GM12878 (cell line): ENCODE results near the gene SETDB1. TPM values are rescaled to one million over a fixed set of nuclear protein-coding genes. Genes with fewer than 3 reads are reported as not detected.
A peak's percentile ranks its signal among the peaks of the same experiment; 100 is the strongest.

Source experiments
- ATAC-seq: fragments of 200-7000 bp; cut with Tn5 transposase; 3 replicates; pipeline ENCODE4 v1.9.1; 2020; ENCODE audit warnings: mild to moderate bottlenecking, moderate library complexity
- BruUV-seq: library from RNA; stranded (reverse); fragments of 400-500 nt; replicated peaks from 2 replicates; lab custom pipeline; 2021; lab: Mats Ljungman, UMichigan
- CTCF ChIA-PET: fragments of 300-600 bp; sonication (Branson Sonifier 250); formaldehyde crosslinking; extraction: SDS; loops from one replicate; lab custom pipeline; 2021; ENCODE audit warnings: inconsistent platforms; lab: Yijun Ruan, JAX
- POLR2A ChIA-PET: fragments of 350-600 bp; formaldehyde crosslinking; extraction: SDS; loops from one replicate; lab custom pipeline; 2021; ENCODE audit warnings: inconsistent platforms; lab: Charles Lee
- RAD21 ChIA-PET: fragments of 300-600 bp; sonication (Branson Sonifier 250); formaldehyde crosslinking; loops from one replicate; lab custom pipeline; 2023; ENCODE audit warnings: antibody characterized with exemption; ENCODE audit not compliant: unreplicated experiment; lab: Charles Lee
- SMC1A ChIA-PET: fragments of 300-600 bp; sonication (Branson Sonifier 250); formaldehyde crosslinking; loops from one replicate; lab custom pipeline; 2023; ENCODE audit not compliant: unreplicated experiment, uncharacterized antibody; lab: Charles Lee
- DNase-seq: peaks from one replicate; pipeline ENCODE4 v3.0.0-alpha.2; 2011; ENCODE audit warnings: low read depth, low spot score
- FAIRE-seq: peaks from 3 replicates; lab custom pipeline; 2011; peaks lifted over from hg19 to GRCh38; lab: Jason Lieb, UNC
- H2AFZ ChIP-seq: 2 replicates; pipeline ENCODE4 v1.6.0; 2011; ENCODE audit warnings: low read depth, low read length, control low read depth; ENCODE audit not compliant: control insufficient read depth
- H3K27ac ChIP-seq: 2 replicates; pipeline ENCODE4 v1.5.1; 2011; ENCODE audit warnings: control low read depth; ENCODE audit not compliant: control insufficient read depth, insufficient read depth
- H3K27me3 ChIP-seq, 2 experiments: replicated peaks in 1 of 2; 2 replicates each; pipeline versions ENCODE4 v1.6.0 to v1.6.1; 2011; ENCODE audit warnings: low read length in 1 of 2; ENCODE audit not compliant: control insufficient read depth in 2 of 2, insufficient read depth in 2 of 2
- H3K36me3 ChIP-seq, 2 experiments: 2 replicates each; pipeline ENCODE4 v1.5.1; 2011; ENCODE audit warnings: low read length in 1 of 2; ENCODE audit not compliant: control insufficient read depth in 2 of 2, insufficient read depth in 2 of 2
- H3K4me1 ChIP-seq: 2 replicates; pipeline ENCODE4 v1.6.1; 2011; ENCODE audit warnings: mild to moderate bottlenecking, low read length, moderate library complexity, mixed read lengths; ENCODE audit not compliant: control insufficient read depth, insufficient read depth
- H3K4me2 ChIP-seq: 2 replicates; pipeline ENCODE4 v1.6.0; 2011; ENCODE audit warnings: control low read depth; ENCODE audit not compliant: control insufficient read depth, insufficient read depth
- H3K4me3 ChIP-seq: fragments of 200-600 bp; sonication (generic); 2 replicates; pipeline ENCODE4 v1.5.1; 2016
- H3K79me2 ChIP-seq: 2 replicates; pipeline ENCODE4 v1.6.0; 2011; ENCODE audit warnings: low read length; ENCODE audit not compliant: control insufficient read depth, insufficient read depth
- H3K9ac ChIP-seq: 2 replicates; pipeline ENCODE4 v1.8.0; 2011; ENCODE audit warnings: low read length, control low read depth, mixed read lengths; ENCODE audit not compliant: control insufficient read depth, insufficient read depth
- H3K9me3 ChIP-seq: replicated peaks from 3 replicates; pipeline ENCODE4 v1.5.1; 2011; ENCODE audit warnings: mild to moderate bottlenecking, low read length; ENCODE audit not compliant: control insufficient read depth, insufficient read depth
- H4K20me1 ChIP-seq: 2 replicates; pipeline ENCODE4 v1.6.0; 2011; ENCODE audit not compliant: control insufficient read depth, insufficient read depth
- BMI1 ChIP-seq: fragments of 450-650 bp; IDR thresholded peaks from 2 replicates; pipeline ENCODE4 v1.6.1; 2016; ENCODE audit warnings: mild to moderate bottlenecking, moderate library complexity, borderline replicate concordance
- CHD1 ChIP-seq: IDR thresholded peaks from 2 replicates; pipeline ENCODE4 v1.6.1; 2012; ENCODE audit warnings: low read depth, low read length, improper control_type of control experiment
- HCFC1 ChIP-seq: fragments of 150-350 bp; IDR thresholded peaks from 2 replicates; pipeline ENCODE4 v1.6.1; 2014; ENCODE audit warnings: low read length
- JUNB ChIP-seq: IDR thresholded peaks from 2 replicates; pipeline ENCODE4 v1.6.1; 2016; ENCODE audit warnings: antibody characterized with exemption, mild to moderate bottlenecking
- MEF2A ChIP-seq: IDR thresholded peaks from 2 replicates; pipeline ENCODE4 v1.6.1; 2011; ENCODE audit warnings: low read depth, mild to moderate bottlenecking, low read length, moderate library complexity; ENCODE audit not compliant: insufficient read depth
- MYC ChIP-seq: IDR thresholded peaks from 2 replicates; pipeline ENCODE4 v1.6.1; 2011; ENCODE audit warnings: mild to moderate bottlenecking, low read length, moderate library complexity, inconsistent platforms; ENCODE audit not compliant: insufficient read depth, insufficient replicate concordance, insufficient read length, severe bottlenecking
- RAD51 ChIP-seq: fragments of 450-650 bp; IDR thresholded peaks from 2 replicates; pipeline ENCODE4 v1.6.1; 2016; ENCODE audit warnings: moderate library complexity, mild to moderate bottlenecking, inconsistent platforms
- SIX5 ChIP-seq: IDR thresholded peaks from 2 replicates; pipeline ENCODE4 v1.6.1; 2011; ENCODE audit warnings: mild to moderate bottlenecking, low read depth, low read length, moderate library complexity; ENCODE audit not compliant: severe bottlenecking
- SPI1 ChIP-seq: IDR thresholded peaks from 2 replicates; pipeline ENCODE4 v1.6.1; 2011; ENCODE audit warnings: low read depth, mild to moderate bottlenecking, low read length, moderate library complexity, borderline replicate concordance; ENCODE audit not compliant: insufficient read depth
- SREBF1 ChIP-seq: IDR thresholded peaks from 2 replicates; pipeline ENCODE4 v1.6.1; 2012; ENCODE audit warnings: mild to moderate bottlenecking, low read length
- WGBS: methylation state at CpG from one replicate; pipeline ENCODE4 v1.1.6; 2016; ENCODE audit warnings: low lambda C conversion rate; ENCODE audit not compliant: insufficient replicate concordance, insufficient coverage; ENCODE audit errors: missing lambda C conversion rate; 5-methylcytosine and 5-hydroxymethylcytosine counted together
- in situ Hi-C: fragments of 300-500 bp; cut with MboI; formaldehyde crosslinking; loops from 9 replicates; pipeline ENCODE4 v1.14.3; 2018; ENCODE audit warnings: mixed read lengths
- intact Hi-C: fragments of 100-400 bp; cut with micrococcal nuclease; formaldehyde crosslinking; loops from one replicate; pipeline ENCODE4 v1.14.2; 2022; ENCODE audit not compliant: unreplicated experiment
- polyA plus RNA-seq, 11 experiments: library from polyadenylated mRNA; depleted of rRNA in 4 of 11; unstranded in 6 of 11; stranded (reverse) in 5 of 11; fragments of >200 nt; fragmentation: Nextera tagmentation in 4 of 11; fragmentation: Illumina TruSeq in 1 of 11; extraction: Ambion mirVana in 4 of 11; extraction: Trizol in 1 of 11; gene quantifications; 1 replicate in 1 of 11; 2 replicates in 10 of 11; pipeline versions ENCODE4 v1.2.1 to v1.2.3, GENCODE V29; 2011 to 2016; ENCODE audit warnings: inconsistent platforms in 2 of 11, missing spikeins in 2 of 11, low read depth in 1 of 11
- total RNA-seq, 4 experiments: library from RNA; depleted of rRNA in 3 of 4; stranded (reverse); fragments of >200 nt in 3 of 4; fragmentation: Illumina TruSeq in 1 of 4; extraction: Trizol in 1 of 4; gene quantifications; 2 replicates each; pipeline versions ENCODE4 v1.2.1 to v1.2.3, GENCODE V29; 2013 to 2021
- TF ChIP-seq, protein P1 (sequence below): fragments of 450-650 bp; IDR thresholded peaks from 2 replicates; pipeline ENCODE4 v1.6.1; 2017; ENCODE audit warnings: mild to moderate bottlenecking

The SETDB1 gene
- total and polyA plus RNA-seq, 10 of the 15 experiments (the other 5 are each of a cell fraction or from before 2014, with no cell fraction given) = 14.3 to 56.7 (median 35.7) TPM

DNA sequence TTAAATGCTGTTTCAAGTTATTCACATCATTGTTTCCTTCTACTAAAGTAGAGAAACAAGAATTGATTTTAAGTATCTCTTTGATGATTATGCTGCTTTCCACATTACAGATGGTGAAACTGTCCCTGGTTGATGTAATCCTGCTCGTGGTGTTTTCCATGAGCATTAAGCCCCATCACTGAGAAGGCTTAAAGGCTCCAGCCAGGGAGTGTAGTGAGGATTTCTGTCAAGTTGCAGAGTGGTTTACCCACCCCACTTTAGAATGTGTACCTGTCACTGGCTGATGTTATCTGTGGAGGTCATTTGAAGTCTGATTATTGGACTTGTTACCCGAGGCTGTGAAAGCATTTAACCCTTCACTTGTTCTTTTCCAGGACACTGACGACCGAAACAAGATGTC, 35.6 kb downstream of the SETDB1 start:
- Histone ChIP-seq H3K4me3 (no peak overlapping the region), H3K27me3 (no peaks in the 10 kb centered on the region), H3K27ac (no peak overlapping the region), H3K4me2 (no peak overlapping the region), H3K9me3 (no peaks in the 10 kb centered on the region), H3K79me2 (no peaks in the 10 kb centered on the region), H3K36me3 (peaks cover 17 to 35% of the 10 kb centered on the region in 2 experiments; a peak in 3 of 4 replicates), H3K9ac (no peak overlapping the region), H2AFZ (no peak overlapping the region), H3K4me1 (no peaks in the 10 kb centered on the region), H4K20me1 (no peaks in the 10 kb centered on the region)
- TSS peak; percentile 36 for BruUV-seq
- ChIA-PET RAD21 (no interaction called here), POLR2A (interaction anchor here (1.2 kb wide), 1 partner anchor 9 kb away, joined by 4 read pairs; no protein-coding TSS in a partner anchor), CTCF (no interaction called here), SMC1A (interaction anchor here (0.5 kb wide), 1 partner anchor 188 kb away, joined by 3 read pairs; no protein-coding TSS in a partner anchor)
- intact Hi-C loops = no loop called here
- ATAC-seq (no peak), DNase-seq (no peak), FAIRE-seq (no peak)
- 87% methylated on average over 4 of the region's 4 CpGs for WGBS
- in situ Hi-C loops = no loop called here
- TF ChIP-seq BMI1 = no peak
- TF ChIP-seq MEF2A = no peak
- TF ChIP-seq JUNB = no peak
- TF ChIP-seq MYC = no peak
- no peak for TF ChIP-seq CHD1
- TF ChIP-seq HCFC1 = no peak
- TF ChIP-seq, protein P1, sequence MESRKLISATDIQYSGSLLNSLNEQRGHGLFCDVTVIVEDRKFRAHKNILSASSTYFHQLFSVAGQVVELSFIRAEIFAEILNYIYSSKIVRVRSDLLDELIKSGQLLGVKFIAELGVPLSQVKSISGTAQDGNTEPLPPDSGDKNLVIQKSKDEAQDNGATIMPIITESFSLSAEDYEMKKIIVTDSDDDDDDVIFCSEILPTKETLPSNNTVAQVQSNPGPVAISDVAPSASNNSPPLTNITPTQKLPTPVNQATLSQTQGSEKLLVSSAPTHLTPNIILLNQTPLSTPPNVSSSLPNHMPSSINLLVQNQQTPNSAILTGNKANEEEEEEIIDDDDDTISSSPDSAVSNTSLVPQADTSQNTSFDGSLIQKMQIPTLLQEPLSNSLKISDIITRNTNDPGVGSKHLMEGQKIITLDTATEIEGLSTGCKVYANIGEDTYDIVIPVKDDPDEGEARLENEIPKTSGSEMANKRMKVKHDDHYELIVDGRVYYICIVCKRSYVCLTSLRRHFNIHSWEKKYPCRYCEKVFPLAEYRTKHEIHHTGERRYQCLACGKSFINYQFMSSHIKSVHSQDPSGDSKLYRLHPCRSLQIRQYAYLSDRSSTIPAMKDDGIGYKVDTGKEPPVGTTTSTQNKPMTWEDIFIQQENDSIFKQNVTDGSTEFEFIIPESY = no peak
- TF ChIP-seq SPI1 = no peak
- TF ChIP-seq SREBF1 = no peak
- no peak for TF ChIP-seq RAD51
- no peak for TF ChIP-seq SIX5
